GM12891 (cell line): Measurements from ENCODE around the gene RXFP1.

ENCODE experiments used
- POLR2A ChIP-seq: IDR thresholded peaks from 2 replicates; pipeline ENCODE4 v1.6.1; 2011; ENCODE audit warnings: low read depth, low read length, control low read depth
- POLR2AphosphoS5 ChIP-seq: IDR thresholded peaks from 2 replicates; pipeline ENCODE4 v1.6.1; 2011; ENCODE audit warnings: low read depth, low read length, control low read depth

GRCh38 chr4:158604369-158604768, 82.7 kb downstream of the RXFP1 start:
- TF ChIP-seq POLR2A = no peak
- no peak for TF ChIP-seq POLR2AphosphoS5
